HG03159 (cell line): ENCODE data around the gene SGCG.
"Not testable (repeated sequence)": the region's sequence is repeated elsewhere in the genome, so short reads cannot be mapped to it uniquely, and the experiment has no call there.

Experiments used
- ATAC-seq: cut with Tn5 transposase; IDR thresholded peaks from one replicate; pipeline ENCODE4 v1.9.1; 2021; ENCODE audit warnings: mild to moderate bottlenecking, moderate library complexity; ENCODE audit not compliant: unreplicated experiment

The SGCG gene

DNA sequence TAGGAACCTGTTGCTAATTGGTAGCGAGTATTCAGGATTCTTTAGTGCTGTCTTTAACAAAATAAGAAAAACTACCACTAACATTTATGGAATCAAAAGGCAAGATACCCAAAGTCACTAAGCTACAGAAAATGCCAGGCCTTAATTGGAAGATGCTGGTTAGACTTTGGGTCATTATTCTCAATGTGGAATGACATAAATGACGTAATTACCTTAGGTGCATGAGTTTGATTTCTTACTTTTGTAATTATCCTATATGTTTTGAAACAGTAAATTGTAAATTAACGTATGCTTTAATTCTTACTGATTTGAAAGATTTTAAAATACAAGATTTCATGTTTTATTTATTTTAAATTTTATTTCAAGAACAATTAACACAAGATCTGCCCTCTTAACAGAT is 25.0 kb downstream of the SGCG start:
- ATAC-seq, result no peak

DNA sequence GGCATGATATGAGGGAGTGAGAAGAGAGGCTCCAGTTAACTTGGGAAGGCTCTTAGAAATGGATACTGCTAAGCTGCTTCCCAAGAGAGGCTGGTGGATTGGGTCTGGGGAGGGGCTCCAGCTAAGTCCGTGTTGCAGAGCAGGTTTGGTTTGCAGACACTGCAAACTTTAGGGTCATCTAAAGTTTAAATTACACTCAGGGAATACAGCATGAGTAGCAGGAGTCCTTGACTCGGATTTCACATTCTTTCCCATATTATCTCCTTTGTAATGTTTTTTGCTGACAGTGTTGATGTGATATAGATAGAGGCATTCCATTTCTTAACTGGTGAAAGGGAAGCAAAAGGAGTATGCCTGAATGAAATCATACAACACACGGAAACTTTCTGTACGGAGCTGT is 31.9 kb downstream of the SGCG start:
- no peak for ATAC-seq

DNA sequence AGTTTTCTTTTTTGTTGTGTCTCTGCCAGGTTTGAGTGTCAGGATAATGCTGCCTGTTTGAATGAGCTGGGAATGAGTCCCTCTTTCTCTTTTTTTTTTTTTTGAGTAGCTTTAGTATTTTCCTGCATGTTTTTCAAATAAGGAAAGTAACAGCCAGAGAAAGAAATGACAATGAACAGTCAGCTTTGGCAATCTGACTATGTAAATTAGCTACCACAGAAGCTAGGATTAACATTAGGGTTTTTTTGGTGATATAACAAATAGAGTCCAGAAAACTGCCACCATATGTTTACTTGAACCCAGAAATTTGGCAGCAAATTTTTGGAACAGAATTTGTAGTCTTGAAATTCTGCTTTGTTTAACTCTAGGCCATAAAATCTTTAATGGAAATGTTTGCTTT is 50.5 kb downstream of the SGCG start:
- ATAC-seq, result no peak

DNA sequence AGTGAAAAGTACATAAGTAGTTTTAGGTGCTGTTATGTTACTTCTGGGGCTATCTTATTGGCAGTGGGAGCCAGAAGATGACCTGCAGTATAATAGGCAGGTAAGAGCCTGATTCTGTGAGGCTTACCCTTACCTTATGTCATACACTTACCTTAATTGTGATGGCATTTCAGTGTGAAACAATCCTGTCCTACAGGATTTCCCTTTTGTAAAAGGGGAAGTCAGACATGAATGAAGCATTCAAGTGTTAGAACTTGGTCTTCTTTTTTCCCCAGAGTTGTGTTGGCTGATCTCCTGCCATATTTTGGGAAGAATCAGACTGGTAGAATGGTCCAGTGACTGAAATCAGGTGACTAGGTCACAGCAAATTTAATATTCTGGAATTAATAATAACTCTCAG is 55.2 kb downstream of the SGCG start:
- no peak for ATAC-seq

DNA sequence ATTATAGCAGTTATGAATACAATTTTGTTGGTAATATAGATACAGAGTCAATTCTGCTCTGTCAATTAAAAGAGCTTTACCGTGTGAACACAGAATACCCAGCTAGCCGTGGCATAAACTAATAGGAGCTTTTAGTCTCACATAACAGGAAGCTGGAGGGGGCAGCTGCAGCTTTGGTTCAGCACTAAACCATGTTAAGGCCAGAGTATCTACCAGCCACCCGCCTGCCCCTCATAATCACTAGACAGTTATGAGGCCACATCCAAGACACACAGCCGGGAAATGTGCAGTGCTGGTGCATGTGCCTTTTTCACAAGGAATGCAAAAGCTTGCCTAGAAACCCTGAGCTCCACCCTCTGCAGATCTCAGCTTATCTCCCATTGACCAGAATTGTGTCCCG is 62.3 kb downstream of the SGCG start:
- no peak for ATAC-seq

DNA sequence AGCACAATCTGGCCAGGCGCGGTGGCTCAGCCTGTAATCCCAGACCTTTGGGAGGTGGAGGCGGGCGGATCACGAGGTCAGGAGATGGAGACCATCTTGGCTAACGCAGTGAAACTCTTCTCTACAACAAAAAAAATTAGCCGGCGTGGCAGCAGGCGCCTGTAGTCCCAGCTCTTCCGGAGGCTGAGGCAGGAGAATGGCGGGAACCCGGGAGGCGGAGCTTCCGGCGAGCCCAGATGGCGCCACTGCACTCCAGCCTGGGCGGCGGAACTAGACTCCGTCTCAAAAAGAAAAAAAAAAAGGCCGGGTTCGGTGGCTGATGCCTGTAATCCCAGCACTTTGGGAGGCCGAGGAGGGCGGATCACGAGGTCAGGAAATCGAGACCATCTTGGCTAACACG is 67.6 kb downstream of the SGCG start:
- not testable (repeated sequence) for ATAC-seq

DNA sequence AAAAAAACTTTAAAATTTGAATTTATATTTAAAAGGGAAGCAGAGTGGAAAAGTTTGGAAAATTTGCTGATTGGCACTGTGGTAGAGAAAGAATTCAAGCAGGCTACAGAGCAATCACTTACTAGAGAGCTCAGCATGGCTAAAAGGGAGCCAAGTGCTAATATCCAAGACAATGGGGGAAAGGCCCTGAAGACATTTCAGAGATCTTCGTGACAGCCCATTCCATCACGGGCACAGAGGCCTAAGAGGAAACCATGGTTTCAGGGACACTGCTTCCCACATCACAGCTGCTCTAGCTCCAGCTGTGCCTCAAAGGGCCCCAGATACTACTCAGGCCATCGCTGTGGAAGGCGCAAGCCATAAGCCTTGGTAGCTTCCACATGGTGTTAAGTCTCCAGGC is 73.7 kb downstream of the SGCG start:
- ATAC-seq, result no peak

DNA sequence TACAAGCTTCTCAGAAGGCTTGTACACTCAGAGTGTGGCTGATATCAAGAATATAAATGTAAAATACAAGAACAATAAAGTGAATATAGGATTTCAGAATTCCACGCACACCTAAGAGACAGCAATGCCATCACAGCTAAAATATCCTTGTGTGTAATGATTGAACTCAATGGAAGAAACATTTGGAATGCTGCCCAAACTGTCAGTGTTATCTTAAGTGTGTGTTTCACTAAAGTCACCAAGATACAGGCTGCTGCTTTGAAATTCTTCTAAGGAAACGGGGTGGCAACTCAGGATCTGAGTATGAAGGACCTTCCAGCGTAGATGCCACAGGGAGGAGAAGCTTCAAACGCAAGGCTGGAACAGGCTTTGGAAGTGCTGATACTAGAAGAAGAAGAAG is 86.8 kb downstream of the SGCG start:
- ATAC-seq, result no peak

DNA sequence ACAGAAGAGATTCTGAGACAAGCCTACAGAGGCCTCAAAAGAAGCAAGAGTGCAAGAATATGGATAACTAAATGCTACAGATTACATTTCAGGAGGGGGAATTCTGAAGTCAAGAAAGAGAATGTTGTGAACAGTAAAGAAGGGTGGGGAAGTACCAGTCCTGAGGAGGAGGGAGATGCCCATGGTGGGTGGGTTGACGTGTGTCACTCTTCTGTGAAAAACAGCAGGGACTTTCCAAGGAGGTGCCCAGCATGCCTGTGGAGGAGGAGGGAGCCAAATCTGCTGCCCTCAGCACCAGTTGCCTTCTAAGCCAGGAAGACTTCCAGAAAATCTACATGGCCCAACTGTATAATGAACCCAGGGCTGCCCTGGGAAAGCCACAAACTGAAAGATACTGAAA is 87.7 kb downstream of the SGCG start:
- peak; percentile 68 for ATAC-seq

DNA sequence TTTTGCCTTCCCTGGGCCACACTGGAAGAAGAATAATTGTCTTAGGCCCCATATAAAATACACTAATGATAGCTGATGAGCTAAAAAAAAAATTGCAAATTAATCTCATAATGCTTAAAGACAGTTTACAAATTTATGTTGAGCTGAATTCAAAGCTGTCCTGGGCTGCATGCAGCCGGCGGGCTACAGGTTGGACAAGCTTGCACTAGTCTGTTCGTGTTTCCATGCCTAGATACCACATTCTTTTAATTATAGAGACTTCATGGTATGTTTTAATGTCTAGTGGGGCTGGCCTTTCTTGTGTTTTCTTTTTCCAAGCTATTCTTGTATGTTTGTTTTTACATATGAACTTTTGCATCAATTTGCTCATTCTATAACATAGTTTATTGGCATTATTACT is 90.6 kb downstream of the SGCG start:
- ATAC-seq, result no peak

DNA sequence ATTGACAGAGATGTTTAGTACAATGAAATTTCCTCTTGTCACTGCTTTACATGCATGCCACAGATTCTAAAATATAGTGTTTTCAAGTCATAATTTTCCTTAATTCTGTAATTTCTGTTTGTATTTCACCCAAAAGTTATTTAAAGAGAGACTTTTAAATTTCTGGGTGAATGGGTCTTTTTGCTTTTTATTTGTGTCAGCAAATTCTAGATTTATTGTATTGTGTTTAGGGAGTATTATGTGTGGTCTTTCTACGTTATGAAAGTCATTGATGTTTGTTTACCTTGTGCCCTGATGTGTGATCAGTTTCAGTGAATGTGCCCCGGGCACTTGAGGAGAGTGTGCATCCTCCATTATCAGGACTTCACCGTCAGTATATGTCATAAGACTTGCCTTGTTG is 92.7 kb downstream of the SGCG start:
- no peak for ATAC-seq

DNA sequence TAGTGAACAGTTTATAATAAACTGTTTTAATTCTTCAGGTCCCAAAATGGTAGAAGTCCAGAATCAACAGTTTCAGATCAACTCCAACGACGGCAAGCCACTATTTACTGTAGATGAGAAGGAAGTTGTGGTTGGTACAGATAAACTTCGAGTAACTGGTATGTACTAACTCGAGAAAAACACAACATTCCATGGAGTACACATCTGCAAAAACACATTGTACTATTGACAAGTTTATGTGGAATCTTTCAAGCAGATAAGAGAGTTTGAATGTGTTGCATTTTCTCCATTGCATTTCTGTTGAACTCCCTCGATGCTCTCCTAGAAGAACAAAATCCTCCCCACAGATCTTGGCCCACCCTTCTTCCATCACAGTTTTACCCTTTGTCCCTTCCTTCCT is 98.5 kb downstream of the SGCG start:
- no peak for ATAC-seq

DNA sequence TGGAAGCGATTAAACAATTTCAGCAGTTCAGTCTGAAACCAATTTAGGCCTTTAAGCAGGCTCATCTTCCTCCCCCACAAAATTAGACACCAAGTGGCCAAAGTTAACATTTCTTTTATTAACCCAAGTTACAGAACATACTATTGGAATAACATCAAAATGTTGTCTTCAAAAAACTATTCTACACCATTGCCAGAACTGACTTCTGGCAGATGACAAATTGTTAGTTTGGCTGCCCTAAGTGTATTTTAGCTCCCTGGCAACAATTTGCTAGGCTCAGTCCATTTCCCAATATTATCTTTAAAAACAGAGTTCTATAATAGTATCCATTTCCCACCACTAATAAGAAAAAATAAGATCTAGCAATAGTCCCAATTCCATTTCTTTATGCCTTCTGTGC is 107.8 kb downstream of the SGCG start:
- ATAC-seq, result no peak

DNA sequence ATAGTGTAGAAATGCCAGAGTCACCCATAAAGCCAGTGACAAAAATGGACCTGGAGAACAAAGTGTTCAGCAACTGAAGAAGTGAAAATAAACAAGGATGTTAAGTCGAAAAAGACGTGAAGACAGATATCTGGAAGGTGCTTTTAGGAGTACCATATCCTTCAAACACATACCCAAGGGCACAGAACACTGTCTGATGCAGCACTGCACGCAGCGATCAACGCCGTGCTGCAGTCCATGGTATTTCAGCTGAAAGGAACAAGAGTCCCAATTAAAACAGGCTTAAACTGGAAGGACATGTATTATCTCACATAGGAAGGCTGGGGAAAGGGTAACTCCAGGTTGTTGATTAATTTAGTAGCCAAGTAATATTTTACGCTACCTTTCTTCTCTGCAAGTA is 108.2 kb downstream of the SGCG start:
- no peak for ATAC-seq

DNA sequence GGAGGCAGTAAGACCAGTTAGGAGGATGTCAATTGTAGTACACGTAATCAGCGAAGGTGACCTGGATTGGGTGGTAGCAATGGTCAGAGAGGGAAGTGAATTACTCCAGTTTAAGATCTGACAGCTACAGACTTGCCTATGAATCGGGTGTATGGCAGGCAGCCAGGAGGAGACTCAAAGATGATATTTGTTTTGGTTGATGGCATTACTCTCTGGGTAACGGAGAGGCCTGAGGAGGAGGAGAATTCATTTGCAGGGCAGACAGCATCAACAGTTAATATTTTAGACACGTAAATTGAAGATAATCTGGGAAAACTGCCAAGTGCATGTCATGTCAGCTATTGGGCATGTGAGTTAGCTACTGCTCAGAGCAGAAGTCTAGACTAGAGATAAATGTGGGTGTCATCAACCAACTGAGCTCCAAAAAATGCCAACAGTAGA is 109.2 kb downstream of the SGCG start:
- ATAC-seq, result no peak

DNA sequence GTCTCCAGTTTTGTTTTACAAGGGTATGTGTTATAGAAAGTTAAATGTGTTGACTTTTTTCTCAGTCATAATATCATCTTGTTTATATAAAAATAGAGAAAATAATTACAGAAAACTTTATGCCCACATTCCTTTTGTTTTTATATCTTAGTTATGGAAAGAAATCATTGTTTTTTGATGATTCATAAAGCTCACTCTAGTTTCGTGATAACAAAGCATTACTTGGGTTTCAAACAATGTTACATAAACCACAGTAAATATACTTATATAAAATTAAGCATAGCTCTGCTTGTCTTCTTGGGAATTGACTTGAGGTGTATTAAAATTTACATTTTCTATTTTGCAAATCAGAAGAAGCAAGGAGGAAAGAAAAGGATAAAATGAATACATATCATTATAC is 111.8 kb downstream of the SGCG start:
- ATAC-seq, result no peak

DNA sequence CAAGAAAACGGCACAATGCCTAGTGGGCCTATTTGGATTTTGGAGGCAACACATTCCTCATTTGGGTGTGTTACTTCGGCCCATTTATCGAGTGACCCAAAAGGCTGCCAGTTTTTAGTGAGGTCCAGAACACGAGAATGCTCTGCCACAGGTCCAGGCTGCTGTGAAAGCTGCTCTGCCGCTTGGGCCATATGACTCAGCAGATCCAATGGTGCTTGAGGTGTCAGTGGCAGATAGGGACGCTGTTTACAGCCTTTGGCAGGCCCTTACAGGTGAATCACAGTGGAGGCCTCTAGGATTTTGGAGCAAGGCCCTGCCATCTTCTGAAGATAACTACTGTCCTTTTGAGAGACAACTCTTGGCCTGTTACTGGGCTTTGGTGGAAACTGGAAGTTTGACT is 134.1 kb downstream of the SGCG start:
- not testable (repeated sequence) for ATAC-seq

DNA sequence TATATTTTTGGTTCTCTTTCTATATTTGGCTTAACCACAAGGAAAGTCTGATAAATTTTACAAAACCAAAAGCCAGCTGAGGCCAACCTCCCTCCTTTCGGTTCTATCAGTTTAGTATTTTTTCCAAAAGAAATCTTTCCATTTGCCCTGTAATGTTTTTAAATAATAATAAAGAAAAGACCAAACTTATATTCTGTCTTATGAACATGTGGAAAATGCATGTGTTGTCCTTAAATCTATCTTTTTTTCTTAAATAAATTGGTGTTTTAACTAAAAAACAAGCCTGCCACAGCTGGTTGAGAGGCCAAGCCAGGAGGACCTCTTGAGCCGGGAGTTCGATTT is 139.1 kb downstream of the SGCG start:
- no peak for ATAC-seq

DNA sequence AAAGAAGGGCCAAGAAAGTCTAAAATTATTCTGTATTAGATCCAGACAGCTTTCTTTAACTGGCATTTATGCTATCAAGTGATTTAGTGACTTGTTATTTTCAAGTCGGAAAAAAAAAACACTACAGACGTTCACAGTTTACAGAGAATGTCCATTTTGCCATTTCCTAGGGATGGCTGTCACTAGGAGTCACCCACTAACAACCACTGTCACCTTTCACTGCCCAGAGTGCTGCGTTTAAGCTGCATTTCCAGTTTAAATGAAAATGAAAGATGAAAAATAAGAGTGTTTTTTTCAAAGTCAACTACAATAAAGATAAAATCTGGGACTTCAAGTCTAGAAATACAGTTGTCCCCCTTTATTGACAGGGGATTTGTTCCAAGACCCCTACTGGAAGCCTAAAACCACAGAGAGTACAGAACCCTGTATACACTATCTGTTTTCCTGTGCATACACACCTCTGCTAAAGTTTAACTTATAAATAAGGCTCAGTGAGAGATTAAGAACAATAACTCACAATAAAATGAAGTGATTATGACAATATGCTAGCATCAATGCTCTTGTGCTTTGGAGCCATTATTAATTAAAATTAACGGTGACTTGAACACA is 140.3 kb downstream of the SGCG start:
- ATAC-seq, result peak; percentile 5

DNA sequence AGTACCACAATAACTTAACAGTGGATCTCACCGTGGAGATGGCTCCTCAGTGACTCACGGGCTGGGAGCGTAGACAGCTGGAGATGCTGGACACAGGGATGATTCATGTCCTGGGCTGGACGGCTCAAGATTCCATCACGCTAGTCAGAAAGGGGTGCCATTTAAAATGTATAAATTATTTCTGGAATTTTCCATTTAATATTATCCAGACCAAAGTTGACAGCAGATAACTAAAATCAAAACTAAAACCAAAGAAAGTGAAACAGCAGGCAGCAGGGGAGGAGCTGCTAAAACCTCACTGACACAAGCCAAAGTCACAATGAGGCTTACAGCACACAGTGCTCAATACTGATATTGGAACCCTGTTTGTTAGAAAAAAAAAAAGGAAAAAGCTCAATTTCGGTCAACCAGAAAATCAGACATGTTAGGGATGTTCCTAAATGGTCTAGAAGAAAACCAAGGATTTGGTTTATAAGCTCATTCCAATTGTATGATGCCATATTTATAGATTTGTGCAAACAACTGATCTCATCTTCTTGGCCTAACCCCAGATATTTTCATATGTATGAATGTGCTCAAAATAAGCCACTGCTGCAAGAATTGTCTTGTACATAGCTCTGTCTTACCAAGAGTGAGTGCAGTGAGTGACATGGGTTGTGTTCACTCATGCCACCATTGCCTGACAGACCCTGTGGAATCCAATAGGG is 140.9 kb downstream of the SGCG start:
- peak; percentile 74 for ATAC-seq

DNA sequence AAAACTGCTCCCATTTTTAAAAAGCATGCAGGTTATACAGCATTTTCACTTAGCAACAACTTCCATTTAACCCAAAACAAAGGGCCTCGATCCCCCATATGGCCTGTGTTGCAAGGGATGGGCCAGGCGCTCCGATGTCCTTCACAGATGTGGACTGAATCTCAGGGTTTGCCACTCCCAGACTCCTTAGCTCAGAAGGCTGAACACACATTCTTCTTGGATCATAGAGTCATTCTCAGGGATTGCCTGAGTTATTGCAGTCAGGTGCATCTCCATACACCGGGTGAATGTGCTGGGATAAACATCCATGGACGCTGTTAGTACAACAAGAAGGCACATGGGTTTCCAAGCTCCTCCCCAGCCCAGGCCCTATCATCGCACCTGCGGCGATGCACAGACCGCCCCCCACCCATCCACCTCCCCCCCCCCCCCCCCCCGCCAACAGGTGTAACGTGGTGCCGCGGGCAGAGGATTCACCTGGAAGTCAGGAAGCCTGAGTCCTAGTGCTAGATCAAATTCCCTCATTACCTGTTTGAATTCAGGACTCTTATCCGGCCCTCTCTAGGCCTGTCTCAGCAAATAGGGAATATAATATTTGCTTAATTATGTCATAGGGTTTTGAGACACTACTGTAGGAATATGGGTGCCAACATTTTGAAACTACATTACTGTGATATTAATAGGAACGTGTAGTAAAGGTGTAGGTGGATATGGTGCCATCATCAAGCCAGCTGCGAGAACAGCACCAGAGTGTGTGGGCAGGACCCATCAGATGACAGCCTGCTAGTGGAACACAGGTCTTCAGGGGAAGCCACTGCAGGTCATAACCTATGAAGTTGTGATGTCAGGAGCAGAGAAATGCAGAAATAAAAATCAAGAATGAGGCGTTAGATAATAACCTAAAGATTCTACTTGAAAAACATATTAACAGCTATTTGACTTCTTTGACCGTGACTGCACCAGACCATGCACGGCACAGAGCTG is 141.9 kb downstream of the SGCG start:
- ATAC-seq, result no peak
